NCI-H1436 treated with DMSO at 0.1 percent for 48 hours (cell line): Measurements from ENCODE around the gene PARL.
"Not testable (repeated sequence)": the region's sequence is repeated elsewhere in the genome, so short reads cannot be mapped to it uniquely, and the experiment has no call there.

ENCODE experiments used
- DNase-seq: peaks from one replicate; lab custom pipeline; 2025; lab: John Stamatoyannopoulos, UW

The PARL gene

DNA sequence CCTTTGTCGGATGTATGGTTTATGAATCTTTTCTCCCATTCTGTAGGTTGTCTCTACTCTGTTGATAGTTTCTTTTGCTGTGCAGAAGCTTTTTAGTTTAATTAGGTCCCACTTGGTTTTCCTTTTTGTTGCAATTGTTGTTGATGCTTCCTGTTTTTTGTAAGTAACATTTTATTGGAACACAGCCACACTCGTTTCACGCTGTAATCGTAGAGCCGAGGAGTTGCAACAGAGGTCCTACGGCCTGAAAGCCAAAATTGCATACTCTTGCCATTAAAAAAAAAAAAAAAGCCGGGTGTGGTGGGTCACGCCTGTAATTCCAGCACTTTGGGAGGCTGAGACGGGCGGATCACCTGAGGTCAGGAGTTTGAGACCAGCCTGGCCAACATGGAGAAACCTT is 100.2 kb downstream of the PARL start:
- not testable (repeated sequence) for DNase-seq

DNA sequence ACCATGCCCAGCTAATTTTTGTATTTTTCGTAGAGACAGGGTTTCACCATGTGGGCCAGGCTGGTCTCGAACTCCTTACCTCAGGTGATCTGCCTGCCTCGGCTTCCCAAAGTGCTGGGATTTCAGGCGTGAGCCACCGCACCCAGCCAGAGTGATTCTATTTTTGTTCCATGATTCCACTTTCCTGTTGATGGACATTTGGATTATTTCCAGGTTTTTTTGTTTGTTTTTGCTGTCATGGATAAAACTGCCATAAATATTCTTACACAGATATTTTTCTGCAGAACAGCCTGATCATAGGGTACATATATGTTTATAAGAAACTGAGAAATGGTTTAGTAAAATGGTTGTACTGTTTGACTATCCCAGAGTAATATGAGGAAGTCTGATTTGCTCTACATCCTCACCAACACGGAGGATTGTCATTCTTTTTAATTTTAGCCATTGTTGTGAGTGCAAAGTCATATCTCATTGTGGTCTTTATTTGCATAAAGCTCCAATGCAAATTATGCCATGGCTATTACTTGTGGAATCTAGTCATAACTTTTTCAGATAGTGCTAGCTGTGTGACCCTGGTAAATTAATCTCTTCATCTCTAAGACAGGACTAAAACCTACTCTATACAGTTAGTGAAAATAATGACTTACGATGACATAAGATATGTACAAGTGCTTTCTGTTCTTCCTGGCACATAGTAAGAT is 102.0 kb downstream of the PARL start:
- no peak for DNase-seq

- DNase-seq, result no peak
Observed at GRCh38 chr3:183781246-183781645, 103.4 kb downstream of the PARL start.

DNA sequence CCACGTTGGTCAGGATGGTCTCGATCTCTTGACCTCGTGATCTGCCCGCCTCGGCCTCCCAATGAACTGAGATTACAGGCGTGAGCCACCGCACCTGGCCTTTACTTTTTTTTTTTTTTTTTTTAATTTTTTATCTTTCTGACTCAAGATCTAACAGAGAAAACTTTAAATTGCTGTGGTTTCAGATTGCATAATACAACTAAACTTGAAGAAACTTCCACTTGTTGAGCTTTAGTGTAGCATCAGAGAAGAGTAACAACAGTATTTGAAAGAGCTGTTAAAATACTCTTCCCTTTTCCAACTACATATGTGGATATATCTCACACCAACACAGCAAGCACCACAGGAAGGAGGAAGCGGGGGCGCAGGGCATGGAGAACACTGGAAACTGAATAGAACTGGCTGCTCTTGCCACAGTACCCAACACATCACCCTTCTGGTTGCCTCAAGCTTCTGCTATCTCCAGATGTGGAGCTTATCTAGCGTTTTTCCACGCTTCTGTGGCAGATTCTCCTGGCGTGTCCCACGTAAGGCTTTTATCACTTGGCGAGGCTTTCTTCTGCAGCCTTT is 104.7 kb downstream of the PARL start:
- no peak for DNase-seq
